HG02610 (cell line): ENCODE measurements around the gene TGM6.
"Not testable (repeated sequence)": the region's sequence is repeated elsewhere in the genome, so short reads cannot be mapped to it uniquely, and the experiment has no call there.

ENCODE experiments used
- ATAC-seq: cut with Tn5 transposase; IDR thresholded peaks from one replicate; pipeline ENCODE4 v1.9.1; 2021; ENCODE audit warnings: mild to moderate bottlenecking, moderate library complexity; ENCODE audit not compliant: unreplicated experiment

Gene TGM6

GRCh38 chr20:2397595-2398145 lies 17.0 kb downstream of the TGM6 start:
- no peak for ATAC-seq

GRCh38 chr20:2398449-2398848 lies 17.7 kb downstream of the TGM6 start:
- ATAC-seq, result no peak

GRCh38 chr20:2399390-2399789 lies 18.7 kb downstream of the TGM6 start:
- no peak for ATAC-seq

GRCh38 chr20:2400290-2400689 lies 19.6 kb downstream of the TGM6 start:
- no peak for ATAC-seq

- no peak for ATAC-seq
Measured at GRCh38 chr20:2401527-2401926, 20.8 kb downstream of the TGM6 start.

GRCh38 chr20:2402271-2402980 lies 21.7 kb downstream of the TGM6 start:
- no peak for ATAC-seq

- no peak for ATAC-seq
Measured at GRCh38 chr20:2403291-2404052, 22.8 kb downstream of the TGM6 start.

- ATAC-seq, result no peak
Measured at GRCh38 chr20:2405693-2406065, 25.0 kb downstream of the TGM6 start.

GRCh38 chr20:2407355-2407754 lies 26.7 kb downstream of the TGM6 start:
- ATAC-seq, result not testable (repeated sequence)

- no peak for ATAC-seq
Measured at GRCh38 chr20:2408111-2408510, 27.4 kb downstream of the TGM6 start.

- ATAC-seq, result no peak
Measured at GRCh38 chr20:2416541-2417212, 36.0 kb downstream of the TGM6 start.

- ATAC-seq, result no peak
Measured at GRCh38 chr20:2417213-2417541, 36.5 kb downstream of the TGM6 start.

- ATAC-seq, result no peak
Measured at GRCh38 chr20:2418388-2418787, 37.7 kb downstream of the TGM6 start.

- no peak for ATAC-seq
Measured at GRCh38 chr20:2420510-2420909, 39.8 kb downstream of the TGM6 start.

- no peak for ATAC-seq
Measured at GRCh38 chr20:2421247-2421646, 40.5 kb downstream of the TGM6 start.

- ATAC-seq, result no peak
Measured at GRCh38 chr20:2429051-2429450, 48.4 kb downstream of the TGM6 start.

GRCh38 chr20:2430538-2430937 lies 49.8 kb downstream of the TGM6 start:
- no peak for ATAC-seq

- no peak for ATAC-seq
Measured at GRCh38 chr20:2431185-2431584, 50.5 kb downstream of the TGM6 start.

GRCh38 chr20:2446845-2447244 lies 66.1 kb downstream of the TGM6 start:
- ATAC-seq, result no peak

GRCh38 chr20:2449386-2449785 lies 68.7 kb downstream of the TGM6 start:
- no peak for ATAC-seq

- ATAC-seq, result no peak
Measured at GRCh38 chr20:2451422-2451821, 70.7 kb downstream of the TGM6 start.
